Nephron progenitor cell (in vitro differentiated cells): Measurements from ENCODE around the gene CLK3.

ENCODE experiments used
- DNase-seq: peaks from one replicate; pipeline ENCODE4 v3.0.0; 2021
- H3K27ac Mint-ChIP-seq: 2 replicates; pipeline ENCODE4 v1.8.0; 2021; ENCODE audit warnings: mild to moderate bottlenecking, moderate library complexity, mixed read lengths
- H3K27me3 Mint-ChIP-seq: 2 replicates; pipeline ENCODE4 v1.8.0; 2021; ENCODE audit warnings: mild to moderate bottlenecking, low read depth, mixed read lengths; ENCODE audit not compliant: poor library complexity
- H3K36me3 Mint-ChIP-seq: 2 replicates; pipeline ENCODE4 v1.8.0; 2021; ENCODE audit warnings: low read depth, mixed read lengths
- H3K4me1 Mint-ChIP-seq: 2 replicates; pipeline ENCODE4 v1.8.0; 2021; ENCODE audit warnings: mixed read lengths
- H3K4me3 Mint-ChIP-seq: 2 replicates; pipeline ENCODE4 v1.8.0; 2021; ENCODE audit warnings: mild to moderate bottlenecking, moderate library complexity, mixed read lengths
- H3K9me3 Mint-ChIP-seq: 2 replicates; pipeline ENCODE4 v1.8.0; 2021; ENCODE audit warnings: mild to moderate bottlenecking, moderate library complexity, mixed read lengths
- TF ChIP-seq, protein P1 (sequence below): fragments of 200-600 bp; sonication (generic); IDR thresholded peaks from 2 replicates; pipeline ENCODE4 v1.5.0; 2021; ENCODE audit warnings: antibody characterized with exemption

The CLK3 gene

DNA sequence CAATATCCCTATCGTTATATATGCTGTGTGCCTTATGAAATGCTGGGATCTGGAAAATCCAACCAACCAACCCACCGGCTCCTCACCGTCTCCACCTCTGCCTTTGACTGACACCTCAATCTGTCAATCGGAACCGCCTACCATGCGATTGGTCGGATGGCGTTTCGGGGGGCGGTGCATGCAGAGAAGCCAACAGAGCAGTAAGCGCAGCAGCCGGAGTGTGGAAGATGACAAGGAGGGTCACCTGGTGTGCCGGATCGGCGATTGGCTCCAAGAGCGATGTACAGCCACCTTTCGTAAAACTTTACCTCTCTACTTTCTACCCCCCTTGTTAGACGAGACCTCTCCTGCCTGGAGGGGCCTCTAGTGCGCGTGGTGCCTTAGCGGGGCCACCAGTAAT is 6.3 kb downstream of the CLK3 start:
- Mint-ChIP-seq H3K4me1 (peaks cover 35% of the 10 kb centered on the region), H3K4me3 (no peak overlapping the region), H3K36me3 (peaks cover 53% of the 10 kb centered on the region), H3K27ac (peak overlapping the region; percentile 69), H3K27me3 (peaks cover 6% of the 10 kb centered on the region), H3K9me3 (no peaks in the 10 kb centered on the region)
- DNase-seq: peak; percentile 36
- TF ChIP-seq, protein P1, sequence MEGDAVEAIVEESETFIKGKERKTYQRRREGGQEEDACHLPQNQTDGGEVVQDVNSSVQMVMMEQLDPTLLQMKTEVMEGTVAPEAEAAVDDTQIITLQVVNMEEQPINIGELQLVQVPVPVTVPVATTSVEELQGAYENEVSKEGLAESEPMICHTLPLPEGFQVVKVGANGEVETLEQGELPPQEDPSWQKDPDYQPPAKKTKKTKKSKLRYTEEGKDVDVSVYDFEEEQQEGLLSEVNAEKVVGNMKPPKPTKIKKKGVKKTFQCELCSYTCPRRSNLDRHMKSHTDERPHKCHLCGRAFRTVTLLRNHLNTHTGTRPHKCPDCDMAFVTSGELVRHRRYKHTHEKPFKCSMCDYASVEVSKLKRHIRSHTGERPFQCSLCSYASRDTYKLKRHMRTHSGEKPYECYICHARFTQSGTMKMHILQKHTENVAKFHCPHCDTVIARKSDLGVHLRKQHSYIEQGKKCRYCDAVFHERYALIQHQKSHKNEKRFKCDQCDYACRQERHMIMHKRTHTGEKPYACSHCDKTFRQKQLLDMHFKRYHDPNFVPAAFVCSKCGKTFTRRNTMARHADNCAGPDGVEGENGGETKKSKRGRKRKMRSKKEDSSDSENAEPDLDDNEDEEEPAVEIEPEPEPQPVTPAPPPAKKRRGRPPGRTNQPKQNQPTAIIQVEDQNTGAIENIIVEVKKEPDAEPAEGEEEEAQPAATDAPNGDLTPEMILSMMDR: no peak

DNA sequence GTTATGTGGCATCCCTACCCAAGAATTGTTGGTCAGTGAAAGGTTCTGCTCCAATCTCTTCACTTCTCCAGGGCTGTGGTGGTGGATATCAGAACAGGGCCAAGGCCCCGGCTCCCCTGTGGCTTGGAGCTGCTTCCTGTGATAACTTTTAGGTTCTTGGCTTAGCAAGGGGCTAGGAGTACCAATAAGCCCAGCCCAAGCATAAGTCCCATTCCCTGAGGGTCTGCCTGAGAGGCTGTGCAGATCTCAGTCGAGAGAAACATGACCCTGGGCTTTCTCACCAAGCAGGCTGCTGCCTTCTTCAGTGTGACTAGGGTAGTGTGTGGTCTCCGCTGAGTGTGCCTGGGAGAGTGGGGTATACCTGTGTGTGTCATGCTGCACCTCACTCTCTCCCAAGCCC is 7.1 kb downstream of the CLK3 start:
- Mint-ChIP-seq H3K27me3 (peaks cover 5% of the 10 kb centered on the region), H3K4me3 (no peak overlapping the region), H3K9me3 (no peaks in the 10 kb centered on the region), H3K27ac (no peak overlapping the region), H3K36me3 (peaks cover 53% of the 10 kb centered on the region), H3K4me1 (peaks cover 27% of the 10 kb centered on the region)
- DNase-seq: no peak
- TF ChIP-seq, protein P1: no peak

DNA sequence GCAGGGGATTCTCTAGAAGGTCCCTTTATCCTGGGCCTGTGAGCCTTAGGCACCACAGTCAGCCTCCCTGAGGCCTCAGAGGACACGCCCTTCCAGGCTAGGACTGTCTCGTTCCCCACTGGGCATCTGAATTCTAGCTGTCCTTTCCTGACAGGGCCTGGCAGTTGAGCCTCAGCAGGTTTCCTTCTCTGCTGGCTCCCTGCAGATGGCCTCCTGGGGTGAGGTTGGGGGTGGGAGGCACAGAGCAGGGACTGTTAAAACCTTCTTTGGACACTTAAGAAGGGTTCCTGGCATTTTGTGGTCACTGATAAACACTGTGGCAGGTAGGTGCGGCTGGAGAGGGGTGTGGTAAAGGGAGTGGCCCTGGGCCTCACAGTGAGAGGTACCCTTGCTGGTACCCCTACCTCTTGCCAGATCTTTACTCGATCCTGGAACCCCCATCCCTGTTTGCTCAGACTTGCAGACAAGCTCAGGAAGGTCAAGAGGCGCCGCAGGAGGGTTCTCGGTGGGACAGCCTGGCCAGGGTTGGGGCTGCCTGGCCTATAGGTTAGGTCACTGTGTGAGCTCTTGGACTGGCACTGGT is 8.5 kb downstream of the CLK3 start:
- Mint-ChIP-seq H3K27ac (no peak overlapping the region), H3K4me3 (no peak overlapping the region), H3K4me1 (peaks cover 17% of the 10 kb centered on the region), H3K9me3 (no peaks in the 10 kb centered on the region), H3K27me3 (peaks cover 3% of the 10 kb centered on the region), H3K36me3 (peaks cover 67% of the 10 kb centered on the region)
- DNase-seq: no peak
- TF ChIP-seq, protein P1: no peak

DNA sequence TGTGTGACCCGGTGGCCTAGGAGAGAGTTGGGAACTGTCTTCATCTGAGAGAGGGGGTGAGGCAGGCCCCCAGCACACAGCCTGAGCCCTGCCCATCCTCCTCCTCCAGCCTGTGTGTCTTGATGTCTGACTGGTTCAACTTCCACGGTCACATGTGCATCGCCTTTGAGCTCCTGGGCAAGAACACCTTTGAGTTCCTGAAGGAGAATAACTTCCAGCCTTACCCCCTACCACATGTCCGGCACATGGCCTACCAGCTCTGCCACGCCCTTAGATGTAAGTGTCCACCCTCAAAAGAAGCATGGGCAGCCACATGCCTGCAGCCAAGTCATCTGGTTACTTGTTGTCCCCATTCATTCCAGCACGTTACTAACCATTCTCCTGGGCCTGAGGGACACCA is 10.1 kb downstream of the CLK3 start:
- H3K36me3 Mint-ChIP-seq: peaks cover 58% of the 10 kb centered on the region
- H3K9me3 Mint-ChIP-seq: no peaks in the 10 kb centered on the region
- H3K27me3 Mint-ChIP-seq: peaks cover 3% of the 10 kb centered on the region
- TF ChIP-seq, protein P1: no peak
- H3K4me3 Mint-ChIP-seq: no peak overlapping the region
- peaks cover 11% of the 10 kb centered on the region for H3K4me1 Mint-ChIP-seq
- H3K27ac Mint-ChIP-seq: no peak overlapping the region
- DNase-seq: no peak

DNA sequence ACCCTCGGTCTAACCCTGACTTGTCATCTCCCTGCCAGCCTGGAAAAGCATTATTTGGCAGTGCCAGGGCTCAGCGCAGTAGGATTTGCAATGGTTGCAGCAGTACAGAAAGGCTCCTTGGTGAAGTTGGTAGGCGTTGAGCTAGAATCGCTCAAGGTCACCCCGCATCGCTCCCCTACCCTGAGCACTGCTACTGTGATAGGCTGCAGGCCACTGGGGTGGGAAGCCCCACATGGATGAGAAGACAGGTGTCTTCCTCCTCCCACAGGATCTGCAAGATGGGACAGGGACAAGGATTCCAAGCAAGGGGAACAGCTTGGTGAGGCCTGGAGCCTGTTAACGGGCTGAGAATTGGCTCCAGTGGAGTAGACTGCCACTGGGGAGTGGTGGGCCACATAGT is 10.7 kb downstream of the CLK3 start:
- Mint-ChIP-seq H3K4me3 (no peak overlapping the region), H3K27ac (peak overlapping the region; percentile 51), H3K9me3 (no peaks in the 10 kb centered on the region), H3K36me3 (peaks cover 51% of the 10 kb centered on the region), H3K27me3 (peaks cover 3% of the 10 kb centered on the region), H3K4me1 (peaks cover 5% of the 10 kb centered on the region)
- DNase-seq: no peak
- TF ChIP-seq, protein P1: no peak
